Endodermal cell (in vitro differentiated cells): ENCODE results near the gene PDE4D. TPM values are rescaled to one million over a fixed set of nuclear protein-coding genes. Genes with fewer than 3 reads are reported as not detected.

Experiments used
- DNase-seq: peaks from one replicate; pipeline ENCODE4 v3.0.0-alpha.2; 2017
- H3K27ac ChIP-seq: 2 replicates; pipeline ENCODE4 v1.5.1; 2013; ENCODE audit warnings: mild to moderate bottlenecking, low read depth, low read length, moderate library complexity
- H3K27me3 ChIP-seq: 2 replicates; pipeline ENCODE4 v1.6.1; 2013; ENCODE audit warnings: mild to moderate bottlenecking, low read length, moderate library complexity; ENCODE audit not compliant: insufficient read depth, control insufficient read depth, poor library complexity, severe bottlenecking
- H3K36me3 ChIP-seq: 2 replicates; pipeline ENCODE4 v1.7.0; 2013; ENCODE audit warnings: mild to moderate bottlenecking, low read length, moderate library complexity; ENCODE audit not compliant: control insufficient read depth, insufficient read depth
- H3K4me1 ChIP-seq: one replicate; pipeline ENCODE4 v1.7.0; 2013; ENCODE audit warnings: low read length; ENCODE audit not compliant: control insufficient read depth, insufficient read depth
- H3K4me3 ChIP-seq: 2 replicates; pipeline ENCODE4 v1.5.1; 2013; ENCODE audit warnings: mild to moderate bottlenecking, low read length, moderate library complexity
- H3K9ac ChIP-seq: 2 replicates; pipeline ENCODE4 v1.6.1; 2013; ENCODE audit warnings: mild to moderate bottlenecking, low read length, moderate library complexity; ENCODE audit not compliant: poor library complexity, severe bottlenecking; ENCODE audit errors: extremely low read depth
- H3K9me3 ChIP-seq: 2 replicates; pipeline ENCODE4 v1.6.1; 2013; ENCODE audit warnings: mild to moderate bottlenecking, low read length, moderate library complexity; ENCODE audit not compliant: control insufficient read depth
- H3K27ac Mint-ChIP-seq: 2 replicates; pipeline ENCODE4 v1.8.0; 2020; ENCODE audit warnings: mixed read lengths
- H3K27me3 Mint-ChIP-seq: 2 replicates; pipeline ENCODE4 v1.8.0; 2021; ENCODE audit warnings: mild to moderate bottlenecking, mixed read lengths; ENCODE audit not compliant: insufficient read depth
- H3K36me3 Mint-ChIP-seq: 2 replicates; pipeline ENCODE4 v1.8.0; 2020; ENCODE audit warnings: low read depth, mixed read lengths
- H3K4me1 Mint-ChIP-seq: 2 replicates; pipeline ENCODE4 v1.8.0; 2020; ENCODE audit warnings: mixed read lengths
- H3K4me3 Mint-ChIP-seq: 2 replicates; pipeline ENCODE4 v1.8.0; 2020; ENCODE audit warnings: mild to moderate bottlenecking, moderate library complexity, mixed read lengths
- H3K9me3 Mint-ChIP-seq: 2 replicates; pipeline ENCODE4 v1.8.0; 2020; ENCODE audit warnings: mild to moderate bottlenecking, mixed read lengths
- CTCF ChIP-seq: fragments of 200-600 bp; sonication (generic); conservative IDR thresholded peaks from 2 replicates; pipeline ENCODE4 v1.5.0; 2021; ENCODE audit warnings: antibody characterized with exemption, mild to moderate bottlenecking
- WGBS, 2 experiments: methylation state at CpG; one replicate each; pipeline versions ENCODE4 v1.1.5 to v1.1.7; 2013; ENCODE audit warnings: missing lambda C conversion rate in 2 of 2, mixed read lengths in 1 of 2; ENCODE audit not compliant: insufficient coverage in 1 of 2, insufficient read length in 1 of 2; 5-methylcytosine and 5-hydroxymethylcytosine counted together
- total RNA-seq, 2 donors: library from RNA; stranded (reverse); fragmentation: NEBNext Ultra II Directional in 1 of 2; extraction: Animal tissue kit (Norgen Biotek cat#: 25700) in 1 of 2; gene quantifications; 2 replicates in 1 of 2; 3 replicates in 1 of 2; pipeline ENCODE4 v1.2.1, GENCODE V29; 2021

Gene PDE4D
- total RNA-seq, 2 donors from 2014 or later, result 9.2 to 11.4 TPM

- H3K27ac ChIP-seq, result no peak overlapping the region
- no peak for DNase-seq
- Mint-ChIP-seq H3K9me3 (no peaks in the 10 kb centered on the region), H3K27me3 (no peaks in the 10 kb centered on the region), H3K4me3 (no peak overlapping the region), H3K36me3 (no peaks in the 10 kb centered on the region), H3K4me1 (peaks cover 18% of the 10 kb centered on the region), H3K27ac (no peak overlapping the region)
- H3K4me1 ChIP-seq, result no peaks in the 10 kb centered on the region
- H3K9me3 ChIP-seq, result no peaks in the 10 kb centered on the region
- H3K4me3 ChIP-seq, result no peak overlapping the region
- no peaks in the 10 kb centered on the region for H3K27me3 ChIP-seq
- H3K36me3 ChIP-seq, result no peaks in the 10 kb centered on the region
- no peak for TF ChIP-seq CTCF
- WGBS, 2 experiments, result 71 to 86% methylated on average over 1 to 4 of the region's 4 CpGs
- no peak overlapping the region for H3K9ac ChIP-seq
These were observed 289.4 kb downstream of the PDE4D start for GRCh38 chr5:59604111-59604510.

GRCh38 chr5:59600998-59601397, 292.5 kb downstream of the PDE4D start:
- TF ChIP-seq CTCF, result no peak
- Mint-ChIP-seq H3K27me3 (no peaks in the 10 kb centered on the region), H3K9me3 (no peaks in the 10 kb centered on the region), H3K4me3 (no peak overlapping the region), H3K27ac (no peak overlapping the region), H3K4me1 (peaks cover 7% of the 10 kb centered on the region), H3K36me3 (no peaks in the 10 kb centered on the region)
- no peak overlapping the region for H3K4me3 ChIP-seq
- H3K9ac ChIP-seq, result no peak overlapping the region
- H3K36me3 ChIP-seq, result no peaks in the 10 kb centered on the region
- H3K27ac ChIP-seq, result no peak overlapping the region
- no peak for DNase-seq
- no peaks in the 10 kb centered on the region for H3K27me3 ChIP-seq
- H3K4me1 ChIP-seq, result no peaks in the 10 kb centered on the region
- WGBS, 2 experiments, result 85 to 96% methylated on average over 2 to 3 of the region's 3 CpGs
- no peaks in the 10 kb centered on the region for H3K9me3 ChIP-seq

GRCh38 chr5:59600153-59600552, 293.4 kb downstream of the PDE4D start:
- Mint-ChIP-seq H3K9me3 (no peaks in the 10 kb centered on the region), H3K36me3 (no peaks in the 10 kb centered on the region), H3K4me3 (no peak overlapping the region), H3K27me3 (no peaks in the 10 kb centered on the region), H3K4me1 (peaks cover 7% of the 10 kb centered on the region), H3K27ac (no peak overlapping the region)
- H3K9me3 ChIP-seq, result no peaks in the 10 kb centered on the region
- no peak for TF ChIP-seq CTCF
- no peak for DNase-seq
- WGBS, 2 experiments, result 94% methylated on average over 2 of the region's 2 CpGs; no CpG with 5 or more reads in 1 of the 2 experiments
- H3K27ac ChIP-seq, result no peak overlapping the region
- no peaks in the 10 kb centered on the region for H3K27me3 ChIP-seq
- H3K36me3 ChIP-seq, result no peaks in the 10 kb centered on the region
- no peaks in the 10 kb centered on the region for H3K4me1 ChIP-seq
- H3K9ac ChIP-seq, result no peak overlapping the region
- H3K4me3 ChIP-seq, result no peak overlapping the region
